Karpas-422 (cell line): ENCODE measurements around the gene CERT1. TPM values are rescaled to one million over a fixed set of nuclear protein-coding genes. Genes with fewer than 3 reads are reported as not detected.
"Not testable (repeated sequence)": the region's sequence is repeated elsewhere in the genome, so short reads cannot be mapped to it uniquely, and the experiment has no call there.

Source experiments
- DNase-seq: peaks from one replicate; pipeline ENCODE4 v3.0.0-alpha.2; 2015
- H2AFZ ChIP-seq: fragments of 200-600 bp; sonication (generic); 2 replicates; pipeline ENCODE4 v1.6.1; 2014; ENCODE audit warnings: antibody characterized with exemption, low read length, mixed read lengths
- H3K27ac ChIP-seq: fragments of 200-600 bp; sonication (generic); 2 replicates; pipeline ENCODE4 v1.5.1; 2014; ENCODE audit warnings: mild to moderate bottlenecking, low read length, moderate library complexity
- H3K27me3 ChIP-seq: fragments of 200-600 bp; sonication (generic); 2 replicates; pipeline ENCODE4 v1.6.1; 2014; ENCODE audit warnings: low read length, mixed read lengths
- H3K36me3 ChIP-seq: fragments of 200-600 bp; sonication (generic); 2 replicates; pipeline ENCODE4 v1.6.1; 2014; ENCODE audit warnings: low read length, mixed read lengths; ENCODE audit not compliant: insufficient read depth
- H3K4me1 ChIP-seq: fragments of 200-600 bp; sonication (generic); 2 replicates; pipeline ENCODE4 v1.6.1; 2014; ENCODE audit warnings: mild to moderate bottlenecking, low read length, mixed read lengths
- H3K4me2 ChIP-seq: fragments of 200-600 bp; sonication (generic); 2 replicates; pipeline ENCODE4 v1.6.1; 2014; ENCODE audit warnings: low read length, low read depth, mild to moderate bottlenecking; ENCODE audit not compliant: poor library complexity, severe bottlenecking
- H3K4me3 ChIP-seq: fragments of 200-600 bp; sonication (generic); 2 replicates; pipeline ENCODE4 v1.5.1; 2014; ENCODE audit warnings: mild to moderate bottlenecking, antibody characterized with exemption, low read length, mixed read lengths
- H3K79me2 ChIP-seq: fragments of 200-600 bp; sonication (generic); 2 replicates; pipeline ENCODE4 v1.6.1; 2014; ENCODE audit warnings: mild to moderate bottlenecking, low read length, mixed read lengths
- H3K9ac ChIP-seq: fragments of 200-600 bp; sonication (generic); 2 replicates; pipeline ENCODE4 v1.6.0; 2014; ENCODE audit warnings: low read length
- H3K9me2 ChIP-seq: fragments of 200-600 bp; sonication (generic), shearing (Covaris generic); replicated peaks from 2 replicates; pipeline ENCODE4 v1.6.0; 2014; ENCODE audit warnings: mild to moderate bottlenecking, low read length, moderate library complexity; ENCODE audit not compliant: insufficient read depth
- H3K9me3 ChIP-seq: fragments of 300-700, 200-600 bp; sonication (generic); 2 replicates; pipeline ENCODE4 v1.6.1; 2014; ENCODE audit warnings: low read length, mixed read lengths
- H4K20me1 ChIP-seq: fragments of 200-600 bp; sonication (generic); 2 replicates; pipeline ENCODE4 v1.6.1; 2014; ENCODE audit warnings: mild to moderate bottlenecking, antibody characterized with exemption, low read length, low read depth; ENCODE audit not compliant: insufficient read depth
- total RNA-seq: library from RNA; depleted of rRNA; stranded (reverse); fragments of >200 nt; shearing (Covaris generic); gene quantifications from 2 replicates; pipeline ENCODE4 v1.2.3, GENCODE V29; 2014; ENCODE audit warnings: low replicate concordance; rRNA removed

The CERT1 gene, protein sequence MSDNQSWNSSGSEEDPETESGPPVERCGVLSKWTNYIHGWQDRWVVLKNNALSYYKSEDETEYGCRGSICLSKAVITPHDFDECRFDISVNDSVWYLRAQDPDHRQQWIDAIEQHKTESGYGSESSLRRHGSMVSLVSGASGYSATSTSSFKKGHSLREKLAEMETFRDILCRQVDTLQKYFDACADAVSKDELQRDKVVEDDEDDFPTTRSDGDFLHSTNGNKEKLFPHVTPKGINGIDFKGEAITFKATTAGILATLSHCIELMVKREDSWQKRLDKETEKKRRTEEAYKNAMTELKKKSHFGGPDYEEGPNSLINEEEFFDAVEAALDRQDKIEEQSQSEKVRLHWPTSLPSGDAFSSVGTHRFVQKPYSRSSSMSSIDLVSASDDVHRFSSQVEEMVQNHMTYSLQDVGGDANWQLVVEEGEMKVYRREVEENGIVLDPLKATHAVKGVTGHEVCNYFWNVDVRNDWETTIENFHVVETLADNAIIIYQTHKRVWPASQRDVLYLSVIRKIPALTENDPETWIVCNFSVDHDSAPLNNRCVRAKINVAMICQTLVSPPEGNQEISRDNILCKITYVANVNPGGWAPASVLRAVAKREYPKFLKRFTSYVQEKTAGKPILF
- 20.6 and 49.8 TPM in 2 replicates for total RNA-seq

DNA sequence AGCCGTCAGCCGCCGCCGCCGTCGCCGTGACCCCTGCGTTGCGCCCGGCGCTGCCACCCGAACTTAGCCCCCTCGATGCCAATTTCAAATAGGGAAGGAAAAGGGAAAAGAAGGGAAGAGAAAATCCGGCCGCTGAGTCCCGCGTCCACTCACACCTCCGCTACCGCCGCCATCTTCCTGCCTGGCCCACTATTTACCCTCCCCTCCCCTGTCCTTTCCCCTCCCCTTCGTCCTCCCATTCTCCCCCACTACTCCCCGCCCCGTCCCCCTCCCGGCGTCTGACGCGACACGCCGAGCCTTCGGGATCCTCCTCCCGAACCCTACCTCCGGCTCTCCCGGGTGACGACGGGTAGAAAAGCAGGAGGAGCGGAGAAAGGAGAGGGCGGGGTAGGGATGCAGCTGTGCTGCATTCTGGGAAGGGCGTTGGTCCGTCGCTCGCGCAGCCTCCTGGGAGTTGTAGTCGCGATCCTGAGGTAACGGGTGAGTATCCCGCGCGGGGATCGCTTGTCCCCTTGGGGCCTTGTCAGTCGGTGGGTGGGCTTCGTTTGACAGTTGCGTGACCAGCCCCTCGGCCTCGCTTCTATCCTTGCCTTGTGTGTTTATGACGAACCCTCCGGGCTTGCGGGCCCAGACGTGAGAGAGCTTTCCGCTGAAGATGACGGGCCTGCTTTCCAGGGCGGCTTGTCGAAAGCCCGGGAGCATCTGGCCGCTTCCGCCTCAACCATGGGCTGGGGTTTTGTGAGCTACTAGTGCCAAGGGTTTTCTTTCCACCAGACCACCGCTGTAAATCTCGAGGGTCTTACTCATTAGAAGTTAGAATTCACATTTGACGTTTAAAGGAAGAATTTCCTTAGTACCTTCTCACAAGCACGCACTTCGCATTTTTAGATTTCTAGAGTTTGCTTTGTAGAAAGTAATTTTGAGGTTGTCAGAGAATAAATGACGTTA, at the start of gene CERT1, which contains the start of gene POLK:
Gene CERT1, minus strand, starts transcription at position 195 of the 948 bp plus-strand sequence. CDS start 422 bp downstream, outside the sequence.
Gene POLK, plus strand, starts transcription at position 457 of the 948 bp plus-strand sequence.
- Histone ChIP-seq H3K79me2 (peaks cover 93% of the 10 kb centered on the region), H3K9me2 (no peaks in the 10 kb centered on the region), H3K27ac (peak within 1 kb of the TSS; percentile 75), H2AFZ (peak within 1 kb of the TSS; percentile 42; the same call in 1 of the 2 replicates), H3K4me2 (peak within 1 kb of the TSS; percentile 86), H3K4me3 (peak within 1 kb of the TSS; percentile 92), H3K9me3 (no peaks in the 10 kb centered on the region), H4K20me1 (no peaks in the 10 kb centered on the region), H3K9ac (peak within 1 kb of the TSS; percentile 91), H3K4me1 (peaks cover 50% of the 10 kb centered on the region), H3K36me3 (peaks cover 10% of the 10 kb centered on the region; the same call in 1 of the 2 replicates), H3K27me3 (no peaks in the 10 kb centered on the region)
- DNase-seq, result peak; percentile 99

DNA sequence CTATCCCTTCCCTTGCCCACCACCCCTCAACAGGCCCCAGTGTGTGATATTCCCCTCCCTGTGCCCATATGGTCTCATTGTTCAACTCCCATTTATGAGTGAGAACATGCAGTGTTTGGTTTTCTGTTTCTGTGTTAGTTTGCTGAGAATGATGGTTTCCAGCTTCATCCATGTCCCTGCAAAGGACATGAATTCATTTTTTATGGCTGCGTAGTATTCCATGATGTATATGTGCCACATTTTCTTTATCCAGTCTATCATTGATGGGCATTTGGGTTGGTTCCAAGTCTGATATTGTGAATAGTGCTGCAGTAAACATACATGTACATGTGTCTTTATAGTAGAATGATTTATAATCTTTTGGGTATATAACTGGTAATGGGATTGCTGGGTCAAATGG, 49.2 kb upstream of the CERT1 start:
- not testable (repeated sequence) for H3K4me2 ChIP-seq, H3K9me2 ChIP-seq, H3K36me3 ChIP-seq, H3K27ac ChIP-seq, DNase-seq, H3K4me3 ChIP-seq, H4K20me1 ChIP-seq, H3K9ac ChIP-seq, H3K4me1 ChIP-seq, H3K9me3 ChIP-seq, H2AFZ ChIP-seq, H3K27me3 ChIP-seq
- peaks cover 26% of the 10 kb centered on the region for H3K79me2 ChIP-seq

DNA sequence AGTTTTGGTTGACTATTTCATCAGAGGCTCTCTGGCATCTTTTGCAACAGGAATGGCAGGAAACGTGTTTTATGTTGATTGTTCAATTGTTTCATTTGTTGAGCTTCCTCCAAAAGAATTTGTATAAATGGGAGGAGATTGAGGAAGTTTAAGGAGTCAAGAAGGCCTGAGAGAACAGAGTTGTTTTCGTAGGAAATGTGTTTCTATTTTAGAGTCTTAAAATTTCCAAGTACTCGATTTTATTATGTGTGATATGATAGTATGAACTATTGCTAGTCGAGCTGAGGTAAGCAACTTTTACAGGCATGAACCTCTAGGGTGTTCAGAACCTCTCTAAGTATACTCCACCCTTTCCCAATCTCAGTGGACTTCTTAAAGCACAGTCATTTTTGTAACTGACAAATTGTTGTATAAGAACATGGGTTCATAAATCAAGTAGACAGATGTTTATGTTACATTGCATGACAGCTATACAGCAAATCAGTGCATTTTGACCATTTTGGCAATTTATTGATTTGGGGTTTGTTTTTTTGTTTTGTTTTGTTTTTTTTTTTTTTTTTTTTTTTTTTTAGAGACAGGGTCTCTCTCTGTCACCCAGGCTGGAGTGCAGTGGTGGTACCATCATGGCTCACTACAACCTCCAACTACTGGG, 47.7 kb upstream of the CERT1 start:
- Histone ChIP-seq H3K9me3 (no peaks in the 10 kb centered on the region; the same call in 1 of the 2 replicates), H3K27me3 (no peaks in the 10 kb centered on the region), H2AFZ (no peak overlapping the region), H3K79me2 (peaks cover 25% of the 10 kb centered on the region), H3K27ac (no peak overlapping the region), H3K4me3 (no peak overlapping the region), H3K36me3 (peaks cover 4% of the 10 kb centered on the region), H3K9me2 (no peaks in the 10 kb centered on the region), H3K4me1 (no peaks in the 10 kb centered on the region), H3K4me2 (no peak overlapping the region), H3K9ac (no peak overlapping the region), H4K20me1 (no peaks in the 10 kb centered on the region)
- DNase-seq, result no peak

DNA sequence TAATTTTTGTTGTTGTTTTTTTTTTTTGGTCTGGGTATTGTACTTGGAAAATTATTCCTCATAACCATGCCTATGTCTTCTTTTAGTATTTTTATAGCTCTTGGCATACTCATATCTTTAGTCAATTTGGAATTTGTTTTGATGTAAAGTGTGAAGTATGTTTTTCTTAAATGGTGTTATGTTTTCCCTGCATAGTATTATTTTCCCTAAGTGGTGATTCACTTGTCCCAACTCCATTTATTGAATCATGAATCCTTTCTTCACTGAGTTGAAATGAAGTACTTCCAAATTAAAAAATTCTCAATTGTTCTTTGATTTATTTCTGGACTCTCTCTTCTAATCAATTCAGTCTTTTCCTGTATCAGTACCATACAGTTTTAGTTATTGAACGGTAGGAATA, 46.8 kb upstream of the CERT1 start:
- no peaks in the 10 kb centered on the region for H4K20me1 ChIP-seq
- no peak overlapping the region for H3K4me2 ChIP-seq
- H3K79me2 ChIP-seq, result peaks cover 28% of the 10 kb centered on the region
- no peaks in the 10 kb centered on the region for H3K27me3 ChIP-seq
- H2AFZ ChIP-seq, result no peak overlapping the region
- no peak overlapping the region for H3K4me3 ChIP-seq
- H3K4me1 ChIP-seq, result no peaks in the 10 kb centered on the region
- no peak overlapping the region for H3K27ac ChIP-seq
- H3K36me3 ChIP-seq, result peaks cover 12% of the 10 kb centered on the region
- H3K9me2 ChIP-seq, result no peaks in the 10 kb centered on the region
- DNase-seq, result no peak
- H3K9ac ChIP-seq, result no peak overlapping the region
- H3K9me3 ChIP-seq, result no peaks in the 10 kb centered on the region; the same call in 1 of the 2 replicates

DNA sequence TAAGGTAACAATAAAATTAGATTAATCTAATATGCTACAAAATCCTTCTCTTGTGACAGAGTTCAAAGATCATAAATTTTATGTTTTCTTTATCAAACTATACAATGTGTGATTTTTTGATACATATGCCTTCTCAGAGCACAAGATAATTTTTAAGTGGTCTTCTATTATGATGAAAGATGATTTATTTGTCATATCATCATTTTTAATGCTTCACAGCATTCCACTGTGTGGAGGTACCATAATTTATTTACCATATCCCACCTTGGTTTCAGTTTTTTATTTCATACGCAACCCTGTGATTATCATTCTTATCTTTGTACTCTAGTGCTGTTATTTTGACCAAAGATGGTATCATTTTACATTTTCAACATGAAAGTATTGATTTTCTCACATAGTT, 41.9 kb upstream of the CERT1 start:
- H3K36me3 ChIP-seq, result peaks cover 29% of the 10 kb centered on the region
- H3K27ac ChIP-seq, result no peak overlapping the region
- no peak overlapping the region for H3K4me2 ChIP-seq
- no peak overlapping the region for H2AFZ ChIP-seq
- H3K9me2 ChIP-seq, result no peaks in the 10 kb centered on the region
- H3K79me2 ChIP-seq, result peaks cover 20% of the 10 kb centered on the region
- no peak overlapping the region for H3K9ac ChIP-seq
- DNase-seq, result no peak
- no peaks in the 10 kb centered on the region for H4K20me1 ChIP-seq
- no peak overlapping the region for H3K4me3 ChIP-seq
- no peaks in the 10 kb centered on the region for H3K4me1 ChIP-seq
- no peaks in the 10 kb centered on the region for H3K27me3 ChIP-seq
- H3K9me3 ChIP-seq, result 0 out of 2 replicates have a peak, but pooled peaks cover 5% of the 10 kb centered on the region

DNA sequence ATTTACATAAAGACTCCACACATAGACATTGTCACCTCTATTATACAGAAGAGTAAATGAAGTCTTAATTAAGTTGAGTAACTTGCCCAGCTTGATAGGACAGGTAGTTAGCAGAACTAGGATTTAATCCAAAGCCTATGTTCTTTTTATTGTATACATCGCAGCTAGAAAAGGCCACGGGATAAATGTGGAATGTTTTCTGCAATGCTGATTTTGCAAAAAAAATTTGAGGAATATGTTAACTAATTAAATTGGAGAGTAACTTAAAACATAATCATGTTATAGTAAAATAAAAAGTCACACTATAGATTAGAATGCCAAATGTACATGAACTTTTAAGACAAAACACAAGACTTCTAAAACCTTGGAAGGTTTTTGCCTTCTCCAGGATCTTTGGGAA, 41.3 kb upstream of the CERT1 start:
- H3K4me2 ChIP-seq, result no peak overlapping the region
- H3K27me3 ChIP-seq, result no peaks in the 10 kb centered on the region
- no peaks in the 10 kb centered on the region for H3K4me1 ChIP-seq
- no peak for DNase-seq
- no peaks in the 10 kb centered on the region for H4K20me1 ChIP-seq
- no peak overlapping the region for H3K9ac ChIP-seq
- H3K27ac ChIP-seq, result no peak overlapping the region
- no peaks in the 10 kb centered on the region for H3K9me2 ChIP-seq
- 0 out of 2 replicates have a peak, but pooled peaks cover 5% of the 10 kb centered on the region for H3K9me3 ChIP-seq
- peaks cover 29% of the 10 kb centered on the region for H3K36me3 ChIP-seq
- H3K79me2 ChIP-seq, result peaks cover 22% of the 10 kb centered on the region
- no peak overlapping the region for H2AFZ ChIP-seq
- no peak overlapping the region for H3K4me3 ChIP-seq

DNA sequence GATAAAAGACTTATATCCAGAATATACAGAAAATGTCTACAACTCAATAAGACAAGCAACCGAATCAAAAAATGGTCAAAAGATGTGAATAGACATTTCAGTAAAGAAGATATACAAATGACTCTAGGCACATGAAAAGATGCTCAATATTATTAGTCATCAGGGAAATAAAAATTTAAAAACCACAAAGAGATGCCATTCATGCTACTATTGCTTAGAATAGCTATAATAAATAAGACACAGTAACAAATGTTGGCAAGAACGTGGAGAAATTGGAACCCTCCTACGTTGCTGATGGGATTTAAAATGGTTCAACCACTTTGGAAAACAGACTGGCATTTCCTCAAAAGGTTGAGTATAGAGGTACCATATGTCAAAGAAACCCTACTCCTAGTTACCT, 40.0 kb upstream of the CERT1 start:
- Histone ChIP-seq H3K4me1 (no peaks in the 10 kb centered on the region), H3K36me3 (peaks cover 24% of the 10 kb centered on the region; the same call in 1 of the 2 replicates), H3K27me3 (no peaks in the 10 kb centered on the region), H3K9me3 (0 out of 2 replicates have a peak, but pooled peaks cover 5% of the 10 kb centered on the region), H2AFZ (no peak overlapping the region), H3K4me2 (no peak overlapping the region), H3K9me2 (no peaks in the 10 kb centered on the region), H4K20me1 (no peaks in the 10 kb centered on the region), H3K79me2 (peaks cover 28% of the 10 kb centered on the region), H3K27ac (no peak overlapping the region), H3K9ac (no peak overlapping the region), H3K4me3 (no peak overlapping the region)
- DNase-seq, result no peak
